ENCODE data around the gene BMPR1A. TPM values are rescaled to one million over a fixed set of nuclear protein-coding genes. Genes with fewer than 3 reads are reported as not detected.

The BMPR1A gene
- total and polyA plus RNA-seq, 9 of the 15 experiments (the other 6 are each of a cell fraction or from before 2014, with no cell fraction given) = 1.6 to 17.5 (median 9.1) TPM

DNA sequence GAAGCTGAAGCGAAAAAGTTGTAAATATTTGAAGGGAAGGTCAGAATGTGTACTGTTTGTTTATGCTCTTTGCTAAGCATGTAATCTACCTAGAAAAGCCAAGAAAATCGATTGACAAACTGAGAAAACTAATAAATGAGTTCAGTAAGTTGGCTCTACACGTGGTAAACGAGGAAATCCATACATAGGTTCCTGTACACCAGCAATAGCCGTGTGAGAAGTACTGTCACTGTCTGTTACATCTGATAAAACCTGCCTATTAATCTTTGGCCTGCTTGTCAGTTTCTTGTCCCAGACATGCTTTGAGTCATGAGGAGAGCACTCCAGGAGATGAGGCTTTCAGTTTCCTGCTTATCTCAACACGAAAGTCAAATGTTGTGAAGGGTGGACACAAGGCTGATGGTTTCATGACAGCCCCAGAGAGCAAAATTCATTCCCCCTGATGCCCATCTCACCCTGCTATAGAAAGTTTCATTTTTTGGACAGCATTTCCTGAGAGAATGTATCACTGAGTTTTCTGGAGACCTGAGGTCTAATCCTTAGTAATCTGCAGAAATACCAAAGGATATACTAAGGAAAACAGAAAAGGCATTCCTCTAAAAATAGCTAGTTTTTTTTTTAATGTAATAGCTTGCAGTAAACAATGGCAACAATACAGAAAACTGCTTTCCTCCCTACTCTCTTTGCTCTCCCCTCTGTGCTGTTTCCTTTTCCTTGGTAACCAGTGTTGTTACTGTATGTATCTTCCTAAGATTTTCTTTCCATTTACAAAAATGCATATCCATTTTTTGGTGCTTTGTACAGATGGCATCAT, 18.8 kb downstream of the BMPR1A start (continued):
- TF ChIP-seq, protein P1, sequence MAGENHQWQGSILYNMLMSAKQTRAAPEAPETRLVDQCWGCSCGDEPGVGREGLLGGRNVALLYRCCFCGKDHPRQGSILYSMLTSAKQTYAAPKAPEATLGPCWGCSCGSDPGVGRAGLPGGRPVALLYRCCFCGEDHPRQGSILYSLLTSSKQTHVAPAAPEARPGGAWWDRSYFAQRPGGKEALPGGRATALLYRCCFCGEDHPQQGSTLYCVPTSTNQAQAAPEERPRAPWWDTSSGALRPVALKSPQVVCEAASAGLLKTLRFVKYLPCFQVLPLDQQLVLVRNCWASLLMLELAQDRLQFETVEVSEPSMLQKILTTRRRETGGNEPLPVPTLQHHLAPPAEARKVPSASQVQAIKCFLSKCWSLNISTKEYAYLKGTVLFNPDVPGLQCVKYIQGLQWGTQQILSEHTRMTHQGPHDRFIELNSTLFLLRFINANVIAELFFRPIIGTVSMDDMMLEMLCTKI (IDR thresholded peaks at IDR 0.05; ENCODE audit: partially characterized antibody) = no peak
- TF ChIP-seq, protein P2, sequence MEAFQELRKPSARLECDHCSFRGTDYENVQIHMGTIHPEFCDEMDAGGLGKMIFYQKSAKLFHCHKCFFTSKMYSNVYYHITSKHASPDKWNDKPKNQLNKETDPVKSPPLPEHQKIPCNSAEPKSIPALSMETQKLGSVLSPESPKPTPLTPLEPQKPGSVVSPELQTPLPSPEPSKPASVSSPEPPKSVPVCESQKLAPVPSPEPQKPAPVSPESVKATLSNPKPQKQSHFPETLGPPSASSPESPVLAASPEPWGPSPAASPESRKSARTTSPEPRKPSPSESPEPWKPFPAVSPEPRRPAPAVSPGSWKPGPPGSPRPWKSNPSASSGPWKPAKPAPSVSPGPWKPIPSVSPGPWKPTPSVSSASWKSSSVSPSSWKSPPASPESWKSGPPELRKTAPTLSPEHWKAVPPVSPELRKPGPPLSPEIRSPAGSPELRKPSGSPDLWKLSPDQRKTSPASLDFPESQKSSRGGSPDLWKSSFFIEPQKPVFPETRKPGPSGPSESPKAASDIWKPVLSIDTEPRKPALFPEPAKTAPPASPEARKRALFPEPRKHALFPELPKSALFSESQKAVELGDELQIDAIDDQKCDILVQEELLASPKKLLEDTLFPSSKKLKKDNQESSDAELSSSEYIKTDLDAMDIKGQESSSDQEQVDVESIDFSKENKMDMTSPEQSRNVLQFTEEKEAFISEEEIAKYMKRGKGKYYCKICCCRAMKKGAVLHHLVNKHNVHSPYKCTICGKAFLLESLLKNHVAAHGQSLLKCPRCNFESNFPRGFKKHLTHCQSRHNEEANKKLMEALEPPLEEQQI (IDR thresholded peaks at IDR 0.05) = 0 out of 2 replicates have a peak, but pooled peaks have one; percentile 35
- TF ChIP-seq ZFPM2 (CRISPR knock-in tag; IDR thresholded peaks at IDR 0.05) (no peak), ELF2 (CRISPR knock-in tag; IDR thresholded peaks at IDR 0.05) (no peak), ZC3H11A (IDR thresholded peaks at IDR 0.05; ENCODE audit: low read depth, low read length) (no peak), ZNF408 (CRISPR knock-in tag; IDR thresholded peaks at IDR 0.05; ENCODE audit: low read depth) (no peak), ETS2 (tag; IDR thresholded peaks at IDR 0.05; ENCODE audit: borderline replicate concordance, poor library complexity, severe bottlenecking) (no peak), ZEB2 (IDR thresholded peaks at IDR 0.05) (peak; percentile 65; the same call in 1 of the 2 replicates), HOXB6 (CRISPR knock-in tag; IDR thresholded peaks at IDR 0.05; ENCODE audit: borderline replicate concordance) (no peak), NR3C1 (CRISPR knock-in tag; IDR thresholded peaks at IDR 0.05) (no peak), RUNX1 (IDR thresholded peaks at IDR 0.05; ENCODE audit: low read depth) (no peak), PCBP2 (IDR thresholded peaks at IDR 0.05; ENCODE audit: low read depth, low read length, poor library complexity, severe bottlenecking) (no peak), SAFB (IDR thresholded peaks at IDR 0.05; ENCODE audit: borderline replicate concordance, low read depth, low read length) (no peak), MIER1 (IDR thresholded peaks at IDR 0.05; ENCODE audit: low read depth) (no peak), ZNF3 (CRISPR knock-in tag; IDR thresholded peaks at IDR 0.05) (no peak), PTBP1 (IDR thresholded peaks at IDR 0.05; ENCODE audit: low read depth, low read length) (no peak)
- TF ChIP-seq, protein P3, sequence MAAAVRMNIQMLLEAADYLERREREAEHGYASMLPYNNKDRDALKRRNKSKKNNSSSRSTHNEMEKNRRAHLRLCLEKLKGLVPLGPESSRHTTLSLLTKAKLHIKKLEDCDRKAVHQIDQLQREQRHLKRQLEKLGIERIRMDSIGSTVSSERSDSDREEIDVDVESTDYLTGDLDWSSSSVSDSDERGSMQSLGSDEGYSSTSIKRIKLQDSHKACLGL (CRISPR knock-in tag; IDR thresholded peaks at IDR 0.05; ENCODE audit: borderline replicate concordance, poor library complexity, severe bottlenecking) = no peak
- TF ChIP-seq, protein P4, sequence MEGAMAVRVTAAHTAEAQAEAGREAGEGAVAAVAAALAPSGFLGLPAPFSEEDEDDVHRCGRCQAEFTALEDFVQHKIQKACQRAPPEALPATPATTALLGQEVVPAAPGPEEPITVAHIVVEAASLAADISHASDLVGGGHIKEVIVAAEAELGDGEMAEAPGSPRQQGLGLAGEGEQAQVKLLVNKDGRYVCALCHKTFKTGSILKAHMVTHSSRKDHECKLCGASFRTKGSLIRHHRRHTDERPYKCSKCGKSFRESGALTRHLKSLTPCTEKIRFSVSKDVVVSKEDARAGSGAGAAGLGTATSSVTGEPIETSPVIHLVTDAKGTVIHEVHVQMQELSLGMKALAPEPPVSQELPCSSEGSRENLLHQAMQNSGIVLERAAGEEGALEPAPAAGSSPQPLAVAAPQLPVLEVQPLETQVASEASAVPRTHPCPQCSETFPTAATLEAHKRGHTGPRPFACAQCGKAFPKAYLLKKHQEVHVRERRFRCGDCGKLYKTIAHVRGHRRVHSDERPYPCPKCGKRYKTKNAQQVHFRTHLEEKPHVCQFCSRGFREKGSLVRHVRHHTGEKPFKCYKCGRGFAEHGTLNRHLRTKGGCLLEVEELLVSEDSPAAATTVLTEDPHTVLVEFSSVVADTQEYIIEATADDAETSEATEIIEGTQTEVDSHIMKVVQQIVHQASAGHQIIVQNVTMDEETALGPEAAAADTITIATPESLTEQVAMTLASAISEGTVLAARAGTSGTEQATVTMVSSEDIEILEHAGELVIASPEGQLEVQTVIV (CRISPR knock-in tag; IDR thresholded peaks at IDR 0.05; ENCODE audit: borderline replicate concordance) = no peak
- TF ChIP-seq, protein P5, sequence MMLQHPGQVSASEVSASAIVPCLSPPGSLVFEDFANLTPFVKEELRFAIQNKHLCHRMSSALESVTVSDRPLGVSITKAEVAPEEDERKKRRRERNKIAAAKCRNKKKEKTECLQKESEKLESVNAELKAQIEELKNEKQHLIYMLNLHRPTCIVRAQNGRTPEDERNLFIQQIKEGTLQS (IDR thresholded peaks at IDR 0.05) = no peak
- TF ChIP-seq, protein P5 (CRISPR knock-in tag; conservative IDR thresholded peaks at IDR 0.05) = no peak

Data from K562 (cell line).